A549 (cell line): ENCODE measurements around the gene MTCL1. TPM values are rescaled to one million over a fixed set of nuclear protein-coding genes. Genes with fewer than 3 reads are reported as not detected.

Experiments used
- ATAC-seq, 2 experiments: fragments of 200-7000 bp in 1 of 2; fragments of >200 bp in 1 of 2; cut with Nextera tagmentation in 1 of 2; cut with Tn5 transposase in 1 of 2; 3 replicates each; pipeline versions ENCODE4 v1.8.0 to v1.9.1; 2018 to 2020; ENCODE audit warnings: mild to moderate bottlenecking in 1 of 2, moderate library complexity in 1 of 2
- CTCF ChIA-PET: fragments of 300-600 bp; sonication (Branson Sonifier 250); formaldehyde crosslinking; extraction: SDS; loops from one replicate; lab custom pipeline; 2021; ENCODE audit warnings: antibody characterized with exemption, inconsistent platforms; lab: Yijun Ruan, JAX
- POLR2A ChIA-PET: fragments of 350-600 bp; formaldehyde crosslinking; extraction: SDS; loops from one replicate; lab custom pipeline; 2021; ENCODE audit warnings: antibody characterized with exemption, inconsistent platforms; lab: Yijun Ruan, JAX
- DNase-seq, 2 experiments: peaks; one replicate each; pipeline versions ENCODE4 v3.0.0 to v3.0.0-alpha.2; 2011 to 2016; ENCODE audit warnings: low read depth in 1 of 2, low spot score in 1 of 2
- FAIRE-seq: peaks from 2 replicates; lab custom pipeline; 2011; peaks lifted over from hg19 to GRCh38; lab: Jason Lieb, UNC
- H3K27ac ChIP-seq, 2 experiments: fragments of >200 bp; sonication (Bioruptor Twin); formaldehyde crosslinking; 3 replicates each; pipeline ENCODE4 v1.5.1; 2016 to 2017
- H3K4me1 ChIP-seq: fragments of >200 bp; sonication (Bioruptor Twin); formaldehyde crosslinking; 3 replicates; pipeline ENCODE4 v1.6.1; 2016
- H3K4me2 ChIP-seq: fragments of >200 bp; sonication (Bioruptor Twin); formaldehyde crosslinking; 3 replicates; pipeline ENCODE4 v1.6.1; 2016
- H3K4me3 ChIP-seq: fragments of >200 bp; sonication (Bioruptor Twin); formaldehyde crosslinking; 3 replicates; pipeline ENCODE4 v1.5.1; 2016
- H3K9me3 ChIP-seq: fragments of >200 bp; sonication (Bioruptor Twin); formaldehyde crosslinking; 3 replicates; pipeline ENCODE4 v1.6.1; 2016
- BHLHE40 ChIP-seq: IDR thresholded peaks from 2 replicates; pipeline ENCODE4 v1.6.1; 2012; ENCODE audit warnings: low read depth, low read length, inconsistent platforms
- CHD4 ChIP-seq: fragments of 200-600 bp; sonication (generic); IDR thresholded peaks from 2 replicates; pipeline ENCODE4 v1.6.1; 2016; ENCODE audit warnings: antibody characterized with exemption, mild to moderate bottlenecking, borderline replicate concordance
- EHMT2 ChIP-seq: fragments of 200-600 bp; sonication (generic); IDR thresholded peaks from 2 replicates; pipeline ENCODE4 v1.6.1; 2016; ENCODE audit warnings: antibody characterized with exemption, low read depth, mild to moderate bottlenecking, moderate library complexity
- ELK1 ChIP-seq: fragments of 150-350 bp; IDR thresholded peaks from 2 replicates; pipeline ENCODE4 v1.6.1; 2014; ENCODE audit warnings: low read depth, mild to moderate bottlenecking, low read length
- EP300 ChIP-seq, 2 experiments: fragments of >200 bp; sonication (Bioruptor Twin); formaldehyde crosslinking; IDR thresholded peaks; 2 replicates in 1 of 2; 3 replicates in 1 of 2; pipeline ENCODE4 v1.6.1; 2016 to 2017
- GATA3 ChIP-seq: IDR thresholded peaks from 2 replicates; pipeline ENCODE4 v1.6.1; 2012; ENCODE audit warnings: borderline replicate concordance
- HES2 ChIP-seq: fragments of >200 bp; sonication (Bioruptor Twin); formaldehyde crosslinking; IDR thresholded peaks from 2 replicates; pipeline ENCODE4 v1.6.1; 2016
- HEYL ChIP-seq: fragments of 250-450 bp; sonication (Bioruptor Pico); IDR thresholded peaks from 2 replicates; pipeline ENCODE4 v1.8.0; 2021; ENCODE audit warnings: mild to moderate bottlenecking, moderate library complexity
- HMGXB4 ChIP-seq: fragments of 250-450 bp; sonication (Bioruptor Pico); IDR thresholded peaks from 2 replicates; pipeline ENCODE4 v1.5.0; 2021; ENCODE audit warnings: mild to moderate bottlenecking, moderate library complexity, borderline replicate concordance
- HOXB5 ChIP-seq: fragments of 250-450 bp; sonication (Bioruptor Pico); IDR thresholded peaks from 2 replicates; pipeline ENCODE4 v1.5.0; 2020; ENCODE audit warnings: mild to moderate bottlenecking, moderate library complexity
- JUN ChIP-seq, 2 experiments: fragments of >200 bp; sonication (Bioruptor Twin); formaldehyde crosslinking; IDR thresholded peaks; 2 replicates in 1 of 2; 3 replicates in 1 of 2; pipeline ENCODE4 v1.6.1; 2016 to 2017
- JUNB ChIP-seq: fragments of >200 bp; sonication (Bioruptor Twin); formaldehyde crosslinking; IDR thresholded peaks from 2 replicates; pipeline ENCODE4 v1.6.1; 2016
- MAZ ChIP-seq: fragments of 150-350 bp; IDR thresholded peaks from 2 replicates; pipeline ENCODE4 v1.6.1; 2014; ENCODE audit warnings: antibody characterized with exemption, low read depth, low read length, borderline replicate concordance
- NFE2L2 ChIP-seq: fragments of 150-350 bp; conservative IDR thresholded peaks from 2 replicates; pipeline ENCODE4 v1.6.1; 2014; ENCODE audit warnings: low read length
- NR3C1 ChIP-seq: fragments of >200 bp; sonication (Bioruptor Twin); formaldehyde crosslinking; IDR thresholded peaks from 3 replicates; pipeline ENCODE4 v1.6.1; 2017
- PBX3 ChIP-seq: IDR thresholded peaks from 2 replicates; pipeline ENCODE4 v1.6.1; 2012
- PHF8 ChIP-seq: fragments of 200-600 bp; sonication (generic); IDR thresholded peaks from 2 replicates; pipeline ENCODE4 v1.6.1; 2016; ENCODE audit warnings: low read depth, mild to moderate bottlenecking, antibody characterized with exemption, moderate library complexity, borderline replicate concordance
- POLR2A ChIP-seq: IDR thresholded peaks from 2 replicates; pipeline ENCODE4 v1.6.1; 2012; ENCODE audit warnings: mild to moderate bottlenecking, low read length
- POLR2AphosphoS2 ChIP-seq: conservative IDR thresholded peaks from 2 replicates; pipeline ENCODE4 v1.6.1; 2012; ENCODE audit warnings: low read length, improper control_type of control experiment, inconsistent platforms
- RCOR1 ChIP-seq: fragments of 150-350 bp; IDR thresholded peaks from 2 replicates; pipeline ENCODE4 v1.6.1; 2014; ENCODE audit warnings: antibody characterized with exemption, low read length, low read depth
- REST ChIP-seq: fragments of 200-600 bp; sonication (generic); IDR thresholded peaks from 2 replicates; pipeline ENCODE4 v1.6.1; 2016; ENCODE audit warnings: antibody characterized with exemption, mild to moderate bottlenecking, moderate library complexity
- RFX5 ChIP-seq: fragments of 450-650 bp; IDR thresholded peaks from 2 replicates; pipeline ENCODE4 v1.7.1; 2014; ENCODE audit warnings: antibody characterized with exemption, mild to moderate bottlenecking, moderate library complexity
- SMC3 ChIP-seq: fragments of >200 bp; sonication (Bioruptor Twin); formaldehyde crosslinking; IDR thresholded peaks from 3 replicates; pipeline ENCODE4 v1.6.1; 2018; ENCODE audit warnings: inconsistent platforms
- TP53 ChIP-seq: fragments of 250-450 bp; sonication (Bioruptor Pico); IDR thresholded peaks from 2 replicates; pipeline ENCODE4 v1.5.0; 2021; ENCODE audit warnings: mild to moderate bottlenecking, moderate library complexity
- ZSCAN20 ChIP-seq: fragments of 250-450 bp; sonication (Bioruptor Pico); IDR thresholded peaks from 2 replicates; pipeline ENCODE4 v1.8.0; 2022; ENCODE audit warnings: mild to moderate bottlenecking, moderate library complexity
- WGBS: methylation state at CpG from one replicate; pipeline ENCODE4 v1.1.6; 2017; ENCODE audit errors: missing lambda C conversion rate; 5-methylcytosine and 5-hydroxymethylcytosine counted together
- polyA plus RNA-seq, 4 experiments: library from polyadenylated mRNA; depleted of rRNA in 3 of 4; stranded (reverse); fragments of >200 nt; fragmentation: RNase III in 1 of 4; extraction: RNeasy Plus Mini Kit Qiagen cat#74134 plus additional on column Dnase treatment in 1 of 4; gene quantifications; 2 replicates in 3 of 4; 3 replicates in 1 of 4; pipeline ENCODE4 v1.2.3, GENCODE V29; 2011 to 2017

The MTCL1 gene
- polyA plus RNA-seq, 2 of the 4 experiments (the other 2 are of a cell fraction): 44.4 to 49.6 TPM

DNA sequence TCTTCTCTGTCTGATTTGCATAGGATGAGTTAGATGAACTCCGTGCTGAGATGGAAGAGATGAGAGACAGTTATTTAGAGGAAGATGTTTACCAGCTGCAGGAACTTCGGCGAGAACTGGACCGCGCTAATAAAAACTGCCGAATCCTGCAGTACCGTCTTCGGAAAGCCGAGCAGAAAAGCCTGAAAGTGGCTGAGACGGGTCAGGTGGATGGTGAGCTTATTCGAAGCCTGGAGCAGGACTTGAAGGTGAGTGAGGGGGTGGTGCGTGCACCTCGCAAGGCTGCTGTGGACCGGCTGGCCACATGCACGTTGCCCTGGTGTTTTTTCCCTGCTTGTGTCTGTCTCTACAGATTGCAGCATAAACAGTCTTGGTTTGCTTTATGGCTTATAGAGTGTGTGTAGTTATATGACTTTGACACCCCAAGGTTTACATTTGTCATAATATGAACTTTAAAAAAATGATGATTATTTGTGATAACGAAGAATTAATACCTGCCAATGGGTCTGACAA, 13.1 kb downstream of the MTCL1 start:
- POLR2A ChIA-PET: no interaction called here
- Histone ChIP-seq H3K4me1 (peaks cover 93% of the 10 kb centered on the region), H3K27ac (peak overlapping the region in 1 of 2 experiments; percentile 65; a peak in 3 of 6 replicates), H3K4me3 (no peak overlapping the region), H3K9me3 (no peaks in the 10 kb centered on the region), H3K4me2 (peak overlapping the region; percentile 52)
- 82% methylated on average over 16 of the region's 16 CpGs for WGBS
- FAIRE-seq (no peak), DNase-seq (no peak), ATAC-seq (no peak)
- no peak for TF ChIP-seq POLR2A
- TF ChIP-seq JUN (IDR thresholded peaks at IDR 0.05): no peak
- TF ChIP-seq HEYL (CRISPR knock-in tag): no peak
- no peak for TF ChIP-seq NFE2L2
- TF ChIP-seq SMC3: no peak
- no peak for TF ChIP-seq TP53
- no peak for TF ChIP-seq JUNB
- TF ChIP-seq BHLHE40: no peak
- TF ChIP-seq MAZ: no peak
- TF ChIP-seq ELK1: no peak
- no peak for TF ChIP-seq HMGXB4 (CRISPR knock-in tag)
- no peak for TF ChIP-seq PHF8
- no peak for TF ChIP-seq HOXB5 (CRISPR knock-in tag)
- CTCF ChIA-PET: no interaction called here

- TF ChIP-seq ZSCAN20 (CRISPR knock-in tag) (no peak), JUN (IDR thresholded peaks at IDR 0.05) (no peak), SMC3 (no peak), EP300 (IDR thresholded peaks at IDR 0.05) (no peak), RCOR1 (no peak), NR3C1 (no peak), HES2 (no peak), POLR2AphosphoS2 (no peak), CHD4 (no peak), REST (no peak), HMGXB4 (CRISPR knock-in tag) (no peak), RFX5 (no peak), GATA3 (no peak), EHMT2 (no peak), PBX3 (no peak)
- peak overlapping the region; percentile 26 to 65; a peak in 4 of 6 replicates for H3K27ac ChIP-seq
- peaks cover 89% of the 10 kb centered on the region for H3K4me1 ChIP-seq
- ATAC-seq: no peak
- no peaks in the 10 kb centered on the region for H3K9me3 ChIP-seq
- WGBS: 77% methylated on average over 4 of the region's 4 CpGs
- H3K4me3 ChIP-seq: no peak overlapping the region
- peak overlapping the region; percentile 52; the same call in 2 of the 3 replicates for H3K4me2 ChIP-seq
- FAIRE-seq: no peak
- no peak for DNase-seq
- POLR2A ChIA-PET: no interaction called here
- CTCF ChIA-PET: no interaction called here
Measured at GRCh38 chr18:8719192-8719591, 13.8 kb downstream of the MTCL1 start.
